ENCODE results near the gene SSMEM1.
"Not testable (repeated sequence)": the region's sequence is repeated elsewhere in the genome, so short reads cannot be mapped to it uniquely, and the experiment has no call there.

The SSMEM1 gene

DNA sequence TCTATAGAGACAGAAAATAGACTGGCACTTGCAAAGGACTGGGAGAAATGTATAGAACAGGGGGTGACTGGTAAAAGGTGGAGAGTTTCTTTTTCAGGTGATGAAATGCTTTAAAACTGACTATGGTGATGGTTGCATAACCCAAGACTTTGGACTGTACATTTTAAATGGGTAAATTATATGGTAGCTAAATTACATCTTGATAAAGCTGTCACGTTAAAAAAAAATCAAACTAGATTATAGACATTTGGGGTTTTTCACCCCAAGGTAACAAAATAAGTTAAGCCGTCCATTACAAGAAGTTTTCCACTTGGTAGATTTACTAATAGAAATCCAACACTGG lies 26.4 kb upstream of the SSMEM1 start:
- Histone ChIP-seq H2AFZ (ENCODE audit: low read depth, low read length) (no peak overlapping the region), H3K9ac (ENCODE audit: low read length) (no peak overlapping the region), H3K4me3 (ENCODE audit: low read length) (no peak overlapping the region), H3K79me2 (ENCODE audit: low read length) (no peaks in the 10 kb centered on the region; the same call in 1 of the 2 replicates), H3K4me2 (ENCODE audit: low read length) (no peak overlapping the region), H4K20me1 (ENCODE audit: insufficient read depth, low read length) (no peaks in the 10 kb centered on the region), H3K27me3 (ENCODE audit: low read depth, low read length) (no peaks in the 10 kb centered on the region), H3K27ac (ENCODE audit: low read length) (no peak overlapping the region), H3K4me1 (ENCODE audit: low read length) (peaks cover 24% of the 10 kb centered on the region), H3K36me3 (replicated peaks; ENCODE audit: low read depth, low read length) (peaks cover 29% of the 10 kb centered on the region), H3K9me3 (ENCODE audit: insufficient read depth, low read length) (no peaks in the 10 kb centered on the region)
- TF ChIP-seq, protein P1, sequence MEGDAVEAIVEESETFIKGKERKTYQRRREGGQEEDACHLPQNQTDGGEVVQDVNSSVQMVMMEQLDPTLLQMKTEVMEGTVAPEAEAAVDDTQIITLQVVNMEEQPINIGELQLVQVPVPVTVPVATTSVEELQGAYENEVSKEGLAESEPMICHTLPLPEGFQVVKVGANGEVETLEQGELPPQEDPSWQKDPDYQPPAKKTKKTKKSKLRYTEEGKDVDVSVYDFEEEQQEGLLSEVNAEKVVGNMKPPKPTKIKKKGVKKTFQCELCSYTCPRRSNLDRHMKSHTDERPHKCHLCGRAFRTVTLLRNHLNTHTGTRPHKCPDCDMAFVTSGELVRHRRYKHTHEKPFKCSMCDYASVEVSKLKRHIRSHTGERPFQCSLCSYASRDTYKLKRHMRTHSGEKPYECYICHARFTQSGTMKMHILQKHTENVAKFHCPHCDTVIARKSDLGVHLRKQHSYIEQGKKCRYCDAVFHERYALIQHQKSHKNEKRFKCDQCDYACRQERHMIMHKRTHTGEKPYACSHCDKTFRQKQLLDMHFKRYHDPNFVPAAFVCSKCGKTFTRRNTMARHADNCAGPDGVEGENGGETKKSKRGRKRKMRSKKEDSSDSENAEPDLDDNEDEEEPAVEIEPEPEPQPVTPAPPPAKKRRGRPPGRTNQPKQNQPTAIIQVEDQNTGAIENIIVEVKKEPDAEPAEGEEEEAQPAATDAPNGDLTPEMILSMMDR (IDR thresholded peaks at IDR 0.05; ENCODE audit: low read depth, low read length): no peak
- no peak for TF ChIP-seq EZH2phosphoT487 (IDR thresholded peaks at IDR 0.05; ENCODE audit: low read depth)

DNA sequence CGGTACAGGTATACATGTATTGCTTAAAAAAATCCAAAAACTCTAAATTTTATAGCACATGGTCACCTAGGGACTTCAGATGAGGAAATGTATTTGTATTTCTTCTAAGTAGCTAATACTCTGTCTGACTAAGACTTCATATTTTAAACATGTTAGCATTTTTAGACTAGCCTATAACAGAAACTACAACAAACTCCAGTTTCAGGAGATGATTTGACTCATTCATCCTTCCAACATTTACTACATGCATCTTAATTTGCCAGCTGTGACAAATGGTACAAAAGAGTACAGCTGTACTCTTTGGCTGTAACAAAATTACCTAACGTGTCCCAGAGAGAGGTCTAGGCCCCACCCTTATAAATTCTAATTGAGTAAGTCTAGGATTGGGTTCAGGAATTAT lies 24.7 kb upstream of the SSMEM1 start:
- Histone ChIP-seq H3K4me2 (ENCODE audit: low read length) (peak overlapping the region; percentile 56), H3K27ac (ENCODE audit: low read length) (peak overlapping the region; percentile 78), H3K4me1 (ENCODE audit: low read length) (peaks cover 29% of the 10 kb centered on the region)

DNA sequence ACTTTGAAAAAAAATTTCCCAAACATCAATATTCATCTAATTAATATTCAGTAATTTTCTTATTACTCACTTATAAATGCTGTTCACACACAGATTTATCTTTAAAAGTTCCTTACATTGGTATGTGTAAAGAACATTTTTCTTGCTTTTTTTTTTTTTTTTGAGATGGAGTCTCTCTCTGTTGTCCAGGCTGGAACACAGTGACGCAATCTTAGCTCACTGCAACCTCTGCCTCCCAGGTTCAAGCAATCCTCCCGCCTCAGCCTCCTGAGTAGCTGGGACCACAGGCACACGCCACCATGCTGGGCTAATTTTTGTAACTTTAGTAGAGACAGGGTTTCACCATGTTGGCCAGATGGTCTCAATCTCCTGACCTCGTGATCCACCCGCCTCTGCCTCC lies 23.3 kb upstream of the SSMEM1 start:
- H3K79me2 ChIP-seq (ENCODE audit: low read length); H4K20me1 ChIP-seq (ENCODE audit: insufficient read depth, low read length); H3K27ac ChIP-seq (ENCODE audit: low read length); H3K9ac ChIP-seq (ENCODE audit: low read length); H2AFZ ChIP-seq (ENCODE audit: low read depth, low read length); H3K9me3 ChIP-seq (ENCODE audit: insufficient read depth, low read length); H3K4me3 ChIP-seq (ENCODE audit: low read length); H3K27me3 ChIP-seq (ENCODE audit: low read depth, low read length); H3K4me2 ChIP-seq (ENCODE audit: low read length): not testable (repeated sequence)
- peaks cover 30% of the 10 kb centered on the region for H3K4me1 ChIP-seq (ENCODE audit: low read length)
- peaks cover 25% of the 10 kb centered on the region for H3K36me3 ChIP-seq (replicated peaks; ENCODE audit: low read depth, low read length)

More for the DNA sequence above, 24.7 kb upstream of the SSMEM1 start:
- peaks cover 30% of the 10 kb centered on the region for H3K36me3 ChIP-seq (replicated peaks; ENCODE audit: low read depth, low read length)
- H3K79me2 ChIP-seq (ENCODE audit: low read length): peaks cover 6% of the 10 kb centered on the region
- no peaks in the 10 kb centered on the region for H3K9me3 ChIP-seq (ENCODE audit: insufficient read depth, low read length)
- TF ChIP-seq, protein P1 (IDR thresholded peaks at IDR 0.05; ENCODE audit: low read depth, low read length): no peak
- no peak for TF ChIP-seq EZH2phosphoT487 (IDR thresholded peaks at IDR 0.05; ENCODE audit: low read depth)
- no peak overlapping the region for H2AFZ ChIP-seq (ENCODE audit: low read depth, low read length)
- H4K20me1 ChIP-seq (ENCODE audit: insufficient read depth, low read length): no peaks in the 10 kb centered on the region
- H3K27me3 ChIP-seq (ENCODE audit: low read depth, low read length): no peaks in the 10 kb centered on the region
- peak overlapping the region; percentile 30 for H3K4me3 ChIP-seq (ENCODE audit: low read length)
- peak overlapping the region; percentile 9; the same call in 1 of the 2 replicates for H3K9ac ChIP-seq (ENCODE audit: low read length)

DNA sequence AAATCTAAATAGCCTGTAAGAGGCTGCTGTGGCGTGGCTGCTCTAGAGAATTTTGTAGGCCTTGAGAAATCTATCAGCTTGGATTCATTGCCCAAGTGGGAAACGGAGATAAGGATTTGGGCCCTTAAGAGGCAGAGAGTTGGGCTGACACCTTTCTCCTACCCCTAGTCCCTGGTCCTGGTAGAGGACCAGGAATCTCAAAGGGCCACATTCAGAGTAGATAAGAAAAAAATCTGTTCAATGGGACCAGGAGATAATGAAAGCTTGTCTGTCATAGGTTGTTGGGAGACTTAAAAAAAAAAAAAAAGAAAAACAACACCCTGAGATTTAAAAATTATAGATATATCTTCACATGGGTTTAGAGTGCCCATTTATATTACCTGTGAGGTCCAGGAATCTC lies 20.3 kb upstream of the SSMEM1 start:
- H3K4me2 ChIP-seq (ENCODE audit: low read length): no peak overlapping the region
- peaks cover 29% of the 10 kb centered on the region for H3K36me3 ChIP-seq (replicated peaks; ENCODE audit: low read depth, low read length)
- H3K9ac ChIP-seq (ENCODE audit: low read length): no peak overlapping the region

More for the DNA sequence above, 20.3 kb upstream of the SSMEM1 start:
- no peaks in the 10 kb centered on the region for H3K9me3 ChIP-seq (ENCODE audit: insufficient read depth, low read length)
- TF ChIP-seq, protein P1 (IDR thresholded peaks at IDR 0.05; ENCODE audit: low read depth, low read length): no peak
- TF ChIP-seq EZH2phosphoT487 (IDR thresholded peaks at IDR 0.05; ENCODE audit: low read depth): no peak
- H2AFZ ChIP-seq (ENCODE audit: low read depth, low read length): no peak overlapping the region
- H3K27me3 ChIP-seq (ENCODE audit: low read depth, low read length): no peaks in the 10 kb centered on the region
- H3K4me3 ChIP-seq (ENCODE audit: low read length): no peak overlapping the region
- peaks cover 39% of the 10 kb centered on the region for H3K4me1 ChIP-seq (ENCODE audit: low read length)
- H3K79me2 ChIP-seq (ENCODE audit: low read length): peaks cover 6% of the 10 kb centered on the region
- H3K27ac ChIP-seq (ENCODE audit: low read length): no peak overlapping the region
- H4K20me1 ChIP-seq (ENCODE audit: insufficient read depth, low read length): no peaks in the 10 kb centered on the region
